ENCODE data around the gene SYNJ1. TPM values are rescaled to one million over a fixed set of nuclear protein-coding genes. Genes with fewer than 3 reads are reported as not detected.
A peak's percentile ranks its signal among the peaks of the same experiment; 100 is the strongest.

The SYNJ1 gene
- total and polyA plus RNA-seq, 2 of the 4 experiments (the other 2 are of a cell fraction): 3.6 to 4.6 TPM

DNA sequence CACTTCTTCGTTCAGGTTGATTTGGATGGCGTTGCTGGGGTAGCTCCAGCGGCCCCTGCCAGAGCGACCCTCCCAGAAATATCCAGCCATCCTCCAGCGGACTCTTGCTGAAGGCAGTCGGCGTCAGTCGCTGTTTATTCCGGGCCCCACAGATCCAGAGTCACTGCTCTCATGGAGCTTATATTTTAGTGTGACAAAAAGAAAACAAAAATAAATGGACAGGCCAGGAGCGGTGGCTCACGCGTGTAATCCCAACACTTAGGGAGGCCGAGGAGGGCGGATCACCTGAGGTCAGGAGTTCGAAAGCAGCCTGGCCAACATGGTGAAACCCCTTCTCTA, 114.8 kb downstream of the SYNJ1 start:
- H2AFZ ChIP-seq (replicated peaks; ENCODE audit: low read length, poor library complexity): peak overlapping the region; percentile 100
- H3K18ac ChIP-seq (ENCODE audit: low read depth, low read length): peak overlapping the region; percentile 58
- peak overlapping the region; percentile 89 for H4K5ac ChIP-seq (ENCODE audit: low read depth, low read length)
- in situ Hi-C loops (cut with MboI; ENCODE audit: low sequenced_read_pairs) (no loop called here), dilution Hi-C loops (cut with HindIII; ENCODE audit: low sequenced_read_pairs, unreplicated experiment) (no loop called here), intact Hi-C loops (cut with micrococcal nuclease) (loop anchor here (2.0 kb wide), 1 partner anchor 114 kb away; no protein-coding TSS in a partner anchor)
- H2BK5ac ChIP-seq (ENCODE audit: low read depth, low read length, poor library complexity, severe bottlenecking): peak overlapping the region; percentile 94
- no CpG with 5 or more reads among the region's 15 CpGs for WGBS, 2 experiments (ENCODE audit: extremely low coverage in 2 of 2, insufficient read length in 1 of 2)
- peak overlapping the region; percentile 85 for H2AK9ac ChIP-seq (replicated peaks; ENCODE audit: low read depth, low read length, poor library complexity)
- POLR2A ChIA-PET (ENCODE audit: unreplicated experiment): no interaction called here
- peak overlapping the region; percentile 91 for H3K27ac ChIP-seq (ENCODE audit: insufficient read depth, low read length)
- H3K4me1 ChIP-seq (ENCODE audit: control insufficient read depth, insufficient read depth, low read length): peaks cover 2% of the 10 kb centered on the region; the same call in 1 of the 2 replicates
- no peaks in the 10 kb centered on the region for H3K9me3 ChIP-seq (ENCODE audit: control insufficient read depth, insufficient read depth, low read length)
- H3K79me1 ChIP-seq (ENCODE audit: low read depth in 1 of 2, low read length in 2 of 2): peaks cover 15 to 16% of the 10 kb centered on the region in 2 experiments
- H3K23ac ChIP-seq (ENCODE audit: low read depth, low read length): peak overlapping the region; percentile 80
- peak overlapping the region; percentile 27; the same call in 1 of the 2 replicates for H2BK120ac ChIP-seq (ENCODE audit: low read depth, low read length)
- no peak overlapping the region for H2BK15ac ChIP-seq (ENCODE audit: low read depth, low read length)
- H3K9ac ChIP-seq (ENCODE audit: low read depth, low read length): peak overlapping the region; percentile 85
- no peak overlapping the region for H2BK20ac ChIP-seq (ENCODE audit: low read depth, low read length)
- H4K8ac ChIP-seq (ENCODE audit: low read depth in 2 of 2, low read length in 2 of 2): peak overlapping the region; percentile 61 to 96
- peak overlapping the region; percentile 7; the same call in 1 of the 2 replicates for H2AK5ac ChIP-seq (ENCODE audit: low read depth, low read length)
- no peaks in the 10 kb centered on the region for H3K27me3 ChIP-seq (ENCODE audit: control insufficient read depth, insufficient read depth, low read length)
- DNase-seq (no peak), ATAC-seq (ENCODE audit: low read depth) (peak; percentile 21)
- BruUV-seq (replicated peaks): no TSS peak
- peak overlapping the region; percentile 93 for H3K4me2 ChIP-seq (ENCODE audit: low read depth, low read length)
- no peaks in the 10 kb centered on the region for H3K9me1 ChIP-seq (ENCODE audit: insufficient read depth, low read length)
- H4K91ac ChIP-seq (ENCODE audit: insufficient read depth, low read depth, low read length): peak overlapping the region; percentile 75
- peak overlapping the region; percentile 96 for H3K56ac ChIP-seq (ENCODE audit: extremely low read depth, insufficient read depth, low read length)
- peaks cover 4% of the 10 kb centered on the region; the same call in 1 of the 2 replicates for H4K20me1 ChIP-seq (ENCODE audit: insufficient read depth, low read length)
- CTCF ChIA-PET: interaction anchor here (4.3 kb wide), 1 partner anchor 12 kb away, joined by 26 read pairs; no protein-coding TSS in a partner anchor
- H3K4ac ChIP-seq (ENCODE audit: low read depth, low read length): peak overlapping the region; percentile 95
- peak overlapping the region; percentile 94 for H3K14ac ChIP-seq (replicated peaks; ENCODE audit: low read depth, low read length)
- H3K36me3 ChIP-seq (ENCODE audit: control insufficient read depth, insufficient read depth, low read length): peaks cover 2% of the 10 kb centered on the region; the same call in 1 of the 2 replicates
- TF ChIP-seq MXI1 (IDR thresholded peaks at IDR 0.05; ENCODE audit: borderline replicate concordance, low read depth, low read length) (no peak), RAD21 (IDR thresholded peaks at IDR 0.05; ENCODE audit: low read length) (no peak), RCOR1 (IDR thresholded peaks at IDR 0.05; ENCODE audit: insufficient replicate concordance, low read length) (no peak), BHLHE40 (IDR thresholded peaks at IDR 0.05; ENCODE audit: low read depth, low read length) (no peak), RFX5 (IDR thresholded peaks at IDR 0.05; ENCODE audit: low read depth, low read length) (no peak), FOS (IDR thresholded peaks at IDR 0.05; ENCODE audit: low read depth, low read length) (no peak), MAZ (IDR thresholded peaks at IDR 0.05; ENCODE audit: borderline replicate concordance, low read depth, low read length) (no peak), POLR2A (IDR thresholded peaks at IDR 0.05; ENCODE audit: low read depth, low read length) (no peak), USF2 (IDR thresholded peaks at IDR 0.05; ENCODE audit: low read depth, low read length) (no peak), SMC3 (IDR thresholded peaks at IDR 0.05; ENCODE audit: low read depth, low read length) (no peak), MAFK (IDR thresholded peaks at IDR 0.05; ENCODE audit: low read depth, low read length) (no peak)
- H3K4me3 ChIP-seq (ENCODE audit: insufficient read depth, low read depth, low read length): peak overlapping the region; percentile 80
